Neural cell (in vitro differentiated cells): ENCODE results near the gene ALDH2.

Source experiments
- CTCF ChIP-seq: fragments of 450-650 bp; IDR thresholded peaks from 2 replicates; pipeline ENCODE4 v1.5.1; 2014; ENCODE audit warnings: antibody characterized with exemption, mild to moderate bottlenecking, moderate library complexity; ENCODE audit not compliant: poor library complexity, severe bottlenecking
- EP300 ChIP-seq: fragments of 450-650 bp; conservative IDR thresholded peaks from 2 replicates; pipeline ENCODE4 v1.6.1; 2014; ENCODE audit warnings: antibody characterized with exemption, mild to moderate bottlenecking, moderate library complexity; ENCODE audit not compliant: poor library complexity, severe bottlenecking
- EZH2 ChIP-seq: fragments of 200-600, 300-800 bp; shearing (Covaris generic), sonication (generic); IDR thresholded peaks from 2 replicates; pipeline ENCODE4 v1.6.1; 2014; ENCODE audit warnings: antibody characterized with exemption, low read length, borderline replicate concordance, mild to moderate bottlenecking; ENCODE audit not compliant: insufficient read depth, poor library complexity, severe bottlenecking
- POLR2AphosphoS5 ChIP-seq: IDR thresholded peaks from 2 replicates; pipeline ENCODE4 v1.6.1; 2012
- RAD21 ChIP-seq: fragments of 450-650 bp; conservative IDR thresholded peaks from 2 replicates; pipeline ENCODE4 v1.6.1; 2014; ENCODE audit warnings: antibody characterized with exemption, mild to moderate bottlenecking, moderate library complexity

DNA sequence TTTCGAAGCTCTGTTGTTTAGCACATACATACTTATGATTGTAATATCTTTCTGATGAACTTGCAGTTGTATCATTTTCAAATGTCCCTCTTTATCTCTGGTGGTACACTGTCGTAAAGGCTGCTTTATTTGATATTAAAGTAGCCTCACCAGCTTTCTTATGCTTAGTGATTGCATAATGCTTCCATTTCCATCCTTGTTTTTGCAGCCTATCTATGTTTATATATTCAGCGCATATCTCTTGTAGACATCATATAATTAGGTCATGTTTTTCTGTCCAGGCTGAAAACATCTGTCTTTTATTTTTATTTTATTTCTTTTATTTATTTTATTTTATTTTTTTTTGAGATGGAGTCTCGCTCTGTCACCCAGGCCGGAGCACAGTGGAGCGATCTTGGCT is 46.3 kb upstream of the ALDH2 start:
- TF ChIP-seq POLR2AphosphoS5 (no peak), RAD21 (no peak), CTCF (no peak), EP300 (no peak), EZH2 (no peak)
